Urothelium cell line (cell line): ENCODE results near the gene USH2A.

ENCODE experiments used
- DNase-seq: peaks from one replicate; pipeline ENCODE4 v3.0.0; 2011; ENCODE audit warnings: low spot score, mixed read lengths
- FAIRE-seq: peaks from 2 replicates; lab custom pipeline; 2011; peaks lifted over from hg19 to GRCh38; lab: Jason Lieb, UNC

USH2A gene

DNA sequence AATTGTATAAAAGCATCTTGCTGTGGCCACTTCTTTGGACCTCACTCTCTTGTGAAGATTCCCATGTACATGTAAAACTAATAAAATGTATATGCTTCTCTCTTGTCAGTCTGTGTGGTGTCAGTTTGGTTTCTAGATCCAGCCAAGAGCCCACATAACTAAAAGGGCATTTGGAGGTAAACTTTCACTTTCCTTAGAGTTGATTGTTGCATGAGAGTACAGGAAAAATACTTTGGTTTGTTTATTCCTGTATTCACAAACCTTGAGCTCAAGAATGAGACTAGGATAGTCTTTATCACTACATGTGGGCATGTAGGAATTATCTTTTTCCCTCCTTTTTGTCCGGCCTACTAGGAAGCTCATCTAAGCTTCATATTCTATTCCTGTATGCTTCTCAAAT, 805.3 kb downstream of the USH2A start:
- DNase-seq = no peak
- no peak for FAIRE-seq

DNA sequence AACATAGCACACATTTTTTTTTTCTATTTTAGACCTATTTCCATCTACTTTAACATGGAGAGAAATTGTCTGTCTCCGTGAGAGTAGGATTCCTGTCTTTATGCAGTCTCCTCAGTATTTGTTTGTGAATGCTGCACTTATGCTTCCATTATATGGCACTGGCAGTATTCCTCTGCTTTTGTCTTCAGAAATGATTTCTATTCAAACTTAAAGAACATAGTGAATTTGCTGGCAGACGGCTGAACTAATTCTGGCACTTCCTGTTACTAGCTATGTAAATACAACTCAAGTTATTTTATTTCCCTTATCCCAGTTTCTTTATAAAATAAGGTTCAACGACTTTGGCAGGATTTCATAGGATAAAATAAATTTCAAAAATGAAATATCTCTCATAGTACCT, 810.9 kb downstream of the USH2A start:
- DNase-seq (no peak), FAIRE-seq (no peak)

- FAIRE-seq (no peak), DNase-seq (no peak)
These were observed 814.6 kb downstream of the USH2A start for GRCh38 chr1:215608646-215609045.

DNA sequence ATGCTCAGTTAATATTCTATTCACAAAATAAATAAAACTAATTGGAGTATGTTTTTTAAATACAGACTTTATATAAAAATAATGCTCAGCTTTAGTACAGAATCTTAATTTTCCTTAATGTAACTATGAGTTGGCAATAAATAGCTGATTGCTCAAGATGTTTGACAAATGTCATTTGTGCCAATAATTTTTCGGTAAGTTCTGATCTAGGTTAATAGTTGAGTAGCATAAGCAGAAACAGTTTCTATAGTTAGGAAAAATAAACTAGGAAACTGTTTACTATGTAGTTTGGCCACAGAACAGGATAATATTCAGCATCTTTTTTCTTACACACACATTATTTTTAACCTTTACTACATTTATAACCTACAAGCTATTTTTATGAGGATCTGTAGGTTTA, 815.8 kb downstream of the USH2A start:
- no peak for DNase-seq
- FAIRE-seq = no peak

DNA sequence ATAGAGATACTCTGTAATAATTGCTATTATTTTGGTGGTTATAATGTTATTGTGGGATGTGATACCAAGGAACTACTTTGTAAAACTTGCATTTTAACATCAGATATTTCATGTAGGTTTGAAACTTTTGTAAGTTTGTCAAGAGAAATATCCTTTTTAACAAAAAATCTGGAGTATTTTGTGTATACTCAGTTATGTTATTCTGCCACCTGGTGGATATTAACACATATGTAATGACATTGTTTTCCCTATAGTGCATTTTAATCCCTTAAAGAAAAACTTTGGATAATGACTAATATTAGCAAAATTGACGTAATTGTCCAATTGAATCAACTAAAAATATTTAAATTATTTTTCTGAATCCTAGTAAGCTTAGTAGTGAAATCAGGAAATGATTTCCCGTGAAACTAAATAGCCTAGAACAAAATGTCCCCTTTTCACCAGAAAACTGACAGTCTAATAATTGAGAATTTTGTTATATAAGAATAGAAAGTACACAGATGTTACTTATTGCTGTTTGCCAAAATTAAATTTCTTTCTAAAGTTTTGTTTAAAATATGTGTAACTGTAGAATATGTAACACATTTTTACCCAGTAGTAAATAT, 816.6 kb downstream of the USH2A start:
- DNase-seq (no peak), FAIRE-seq (no peak)

DNA sequence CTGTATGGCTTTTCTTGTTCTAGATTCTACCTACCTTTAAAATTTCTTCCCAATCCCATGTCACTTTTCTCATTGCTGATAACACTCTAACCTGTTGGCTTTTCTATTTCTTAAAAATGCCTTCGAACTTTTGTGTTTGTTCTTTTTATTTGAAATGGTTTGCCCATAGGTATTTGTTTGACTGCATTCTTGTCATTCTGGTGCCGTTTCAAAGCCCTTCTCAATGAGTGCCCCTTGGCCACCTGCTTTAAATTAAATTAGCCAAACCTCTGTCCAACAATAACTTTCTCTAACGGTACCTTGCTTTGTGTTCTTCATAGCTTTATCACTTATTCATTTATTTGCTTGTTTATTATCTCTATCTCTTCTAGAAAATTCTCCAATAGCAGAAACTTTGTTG, 817.2 kb downstream of the USH2A start:
- DNase-seq = no peak
- FAIRE-seq = no peak

DNA sequence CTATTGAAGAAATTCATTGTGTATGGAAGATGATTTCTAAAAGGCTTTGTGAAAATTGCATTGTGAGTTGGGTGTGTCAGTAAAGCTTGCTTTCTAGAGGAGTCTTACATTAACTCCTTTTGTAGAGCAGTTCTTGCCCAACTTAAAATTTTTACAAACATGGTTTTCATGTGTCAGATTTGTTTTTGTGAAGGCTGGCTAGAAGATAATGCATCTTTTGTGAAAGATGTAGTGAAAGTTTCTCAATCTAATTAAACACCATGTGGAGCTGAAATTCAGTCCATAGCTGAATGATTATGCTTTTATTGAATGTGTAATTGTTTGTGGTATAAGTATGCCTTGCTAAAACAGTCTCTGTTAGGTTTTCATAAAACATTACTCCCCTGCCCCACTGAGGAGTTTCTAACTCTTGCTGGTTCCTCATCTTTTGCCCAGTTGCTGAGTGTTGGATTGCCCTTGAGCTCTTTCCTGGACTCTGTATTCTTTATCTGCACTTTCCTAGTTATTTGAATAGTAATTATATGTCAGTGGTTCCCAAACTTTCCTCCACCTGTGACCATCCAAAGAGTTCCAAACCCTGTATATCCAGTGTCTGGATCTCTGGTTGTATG, 818.1 kb downstream of the USH2A start:
- FAIRE-seq (no peak), DNase-seq (no peak)

- DNase-seq = no peak
- no peak for FAIRE-seq
These were observed 819.9 kb downstream of the USH2A start for GRCh38 chr1:215603319-215603718.

DNA sequence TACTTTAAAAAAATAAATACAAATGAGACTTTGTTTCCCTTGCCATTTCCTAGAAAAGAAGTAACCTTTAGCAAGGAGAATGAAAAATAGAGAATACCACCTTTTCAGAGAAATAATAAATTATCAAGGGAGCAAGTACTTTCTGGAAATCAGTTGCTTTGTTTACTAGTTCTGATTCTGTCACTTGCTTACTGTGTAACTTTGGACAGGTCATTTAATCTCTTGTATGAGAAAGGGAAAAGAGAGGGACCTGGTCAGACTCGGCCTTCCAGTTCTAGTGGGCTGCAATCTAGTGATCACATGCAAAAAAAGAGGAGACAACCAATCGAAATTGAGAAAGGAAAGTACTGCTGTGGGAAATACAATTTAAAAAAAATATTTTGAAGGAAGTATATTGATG, 822.0 kb downstream of the USH2A start:
- DNase-seq = no peak
- no peak for FAIRE-seq

- no peak for DNase-seq
- FAIRE-seq = no peak
These were observed 822.4 kb downstream of the USH2A start for GRCh38 chr1:215600867-215601266.

DNA sequence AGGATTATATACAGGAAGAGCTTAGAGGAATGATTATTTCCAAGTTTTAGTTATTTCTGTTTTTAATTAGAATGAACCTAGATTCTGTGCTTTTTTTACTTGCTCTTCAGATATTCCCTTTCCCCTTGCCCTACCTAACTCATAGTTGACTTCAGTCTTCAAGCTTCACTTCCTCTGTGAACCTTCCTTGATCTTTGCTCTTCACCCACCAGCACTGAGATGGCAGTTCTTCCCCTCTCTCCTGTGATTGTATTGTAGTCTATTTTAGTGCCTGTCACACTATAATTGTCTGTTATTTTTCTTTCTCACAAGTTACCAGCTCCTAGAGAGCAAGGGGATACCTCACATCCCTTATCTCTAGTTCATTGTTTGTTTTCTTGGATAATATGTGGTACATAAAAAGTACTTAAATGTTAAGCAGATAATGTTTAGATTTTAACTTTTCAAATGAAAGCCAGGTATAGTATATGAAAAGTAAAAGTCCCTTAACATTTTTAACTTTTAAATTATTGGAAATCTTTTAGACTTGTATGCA, 822.9 kb downstream of the USH2A start:
- DNase-seq (no peak), FAIRE-seq (no peak)

DNA sequence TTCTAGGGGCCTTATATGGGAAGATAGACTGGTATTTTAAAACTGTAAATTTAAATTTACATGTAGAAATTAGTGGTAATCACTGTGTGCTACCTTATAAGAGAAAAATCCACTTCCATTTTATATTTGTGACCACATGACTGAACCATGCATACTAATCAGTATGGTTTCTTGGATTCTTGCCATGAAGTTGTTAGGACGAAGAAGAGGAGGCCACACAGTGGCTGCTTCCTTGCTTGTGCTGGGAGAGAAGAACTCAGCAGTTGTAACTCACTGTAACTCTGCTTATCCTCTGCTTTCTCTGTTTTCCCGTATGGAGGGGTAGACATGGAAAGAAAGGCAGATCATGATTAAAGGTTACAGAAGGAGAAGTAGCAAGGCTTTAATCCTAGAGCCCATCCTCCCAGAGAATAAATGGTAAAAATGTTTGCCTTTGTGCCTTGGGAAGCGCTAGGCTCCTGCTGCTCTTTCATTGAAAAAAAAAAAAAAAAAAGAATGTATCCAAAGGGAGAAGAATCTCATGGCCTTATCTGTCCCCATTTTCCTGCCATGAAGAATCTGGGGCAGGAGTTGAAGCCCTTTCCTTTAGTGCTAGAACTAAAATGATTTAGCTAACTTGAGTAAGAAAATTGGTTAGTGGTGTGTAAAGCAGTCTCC, 823.7 kb downstream of the USH2A start:
- DNase-seq (no peak), FAIRE-seq (no peak)

GRCh38 chr1:215597961-215598360, 825.3 kb downstream of the USH2A start:
- DNase-seq = no peak
- FAIRE-seq = no peak

DNA sequence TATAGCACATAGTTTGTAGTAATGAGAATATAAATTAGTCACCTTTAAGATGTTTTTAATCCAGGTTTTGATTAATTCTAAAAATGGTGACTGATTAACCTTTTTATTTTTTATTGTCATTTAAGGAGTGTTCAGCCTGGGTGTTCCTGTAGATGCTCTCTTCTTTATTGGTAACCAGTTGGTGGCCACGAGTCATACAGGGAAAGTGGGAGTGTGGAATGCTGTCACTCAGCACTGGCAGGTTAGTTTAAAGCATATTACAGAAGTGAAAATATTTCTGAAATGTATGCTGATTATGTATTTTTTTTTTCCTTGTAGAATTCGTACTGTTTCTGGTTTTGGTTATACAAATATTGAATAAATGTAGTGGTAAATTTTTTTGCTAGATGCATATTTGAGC, 828.0 kb downstream of the USH2A start:
- no peak for DNase-seq
- FAIRE-seq = no peak

DNA sequence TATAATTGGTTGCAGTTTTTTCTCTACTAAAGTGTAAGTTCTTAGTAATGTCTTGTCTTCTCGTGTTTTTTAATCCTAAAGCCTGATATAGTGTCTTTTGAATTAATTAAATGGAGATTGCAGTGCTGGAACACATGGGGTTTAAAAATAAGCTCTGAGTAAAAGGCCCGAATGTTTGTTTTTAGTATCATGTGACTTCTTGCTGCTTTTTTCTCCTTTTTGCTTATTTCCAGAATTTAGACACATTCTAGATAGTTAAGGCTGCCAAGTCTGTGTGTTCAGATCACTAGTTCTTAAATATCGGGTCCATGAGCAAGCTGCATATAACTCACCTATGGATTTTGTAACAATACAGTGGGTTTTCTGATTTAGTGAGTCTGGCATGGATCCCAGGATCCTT, 828.6 kb downstream of the USH2A start:
- DNase-seq = no peak
- FAIRE-seq = no peak

- DNase-seq (no peak), FAIRE-seq (no peak)
These were observed 832.3 kb downstream of the USH2A start for GRCh38 chr1:215590779-215591491.

DNA sequence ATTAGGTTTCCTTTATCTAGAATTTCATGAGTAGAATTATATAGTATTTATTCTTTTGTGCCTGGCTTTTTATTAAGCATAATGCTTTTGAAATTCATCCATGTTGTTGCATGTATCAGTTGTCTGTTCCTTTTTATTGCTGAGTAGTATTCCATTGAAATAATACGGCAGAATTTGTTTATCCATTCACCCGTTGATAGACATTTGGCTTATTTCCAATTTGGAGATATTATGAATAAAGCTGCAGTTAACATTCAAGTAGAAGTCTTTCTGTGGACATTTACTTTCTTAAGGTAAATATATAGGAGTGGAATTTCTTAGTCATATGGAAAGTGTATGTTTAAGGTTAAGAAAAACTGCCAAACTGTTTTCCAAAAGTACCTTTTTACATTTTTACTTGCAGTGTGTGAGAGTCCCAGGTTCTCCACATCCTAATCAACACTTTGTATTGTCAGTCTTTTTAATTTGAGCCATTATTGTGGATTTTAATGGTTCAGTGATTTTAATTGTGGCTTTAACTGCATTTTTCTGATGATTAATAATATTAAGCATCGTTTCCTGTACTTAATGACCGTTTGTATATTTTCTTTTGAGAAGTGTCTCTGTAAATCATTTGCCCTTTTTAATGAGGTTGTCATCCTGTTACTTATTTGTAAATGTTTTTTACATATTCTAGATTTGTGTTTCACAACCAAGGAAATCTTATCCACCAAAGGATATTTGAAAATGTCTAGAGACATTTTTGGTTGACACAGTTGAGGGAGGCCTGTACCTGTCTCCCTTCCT, 833.4 kb downstream of the USH2A start:
- DNase-seq (no peak), FAIRE-seq (no peak)

DNA sequence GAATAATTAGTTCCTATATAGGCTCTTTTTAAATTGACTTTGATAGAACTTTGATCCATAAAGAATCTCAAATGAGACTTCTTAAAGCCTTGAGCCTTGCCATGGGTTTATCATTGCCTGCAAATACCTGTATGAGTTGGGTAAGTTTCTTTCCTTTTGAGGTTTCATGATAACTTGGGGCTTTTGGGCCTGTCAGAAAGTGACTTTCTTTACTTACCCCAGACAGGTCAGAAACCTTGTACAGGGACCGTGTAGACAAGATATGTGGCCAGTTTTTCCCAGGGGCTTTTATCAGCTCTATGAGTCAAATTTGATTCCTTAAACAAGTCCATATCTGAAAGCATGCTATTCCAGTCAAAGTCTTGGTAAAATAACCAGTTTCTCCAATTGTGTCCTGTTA, 838.9 kb downstream of the USH2A start:
- DNase-seq (no peak), FAIRE-seq (no peak)

DNA sequence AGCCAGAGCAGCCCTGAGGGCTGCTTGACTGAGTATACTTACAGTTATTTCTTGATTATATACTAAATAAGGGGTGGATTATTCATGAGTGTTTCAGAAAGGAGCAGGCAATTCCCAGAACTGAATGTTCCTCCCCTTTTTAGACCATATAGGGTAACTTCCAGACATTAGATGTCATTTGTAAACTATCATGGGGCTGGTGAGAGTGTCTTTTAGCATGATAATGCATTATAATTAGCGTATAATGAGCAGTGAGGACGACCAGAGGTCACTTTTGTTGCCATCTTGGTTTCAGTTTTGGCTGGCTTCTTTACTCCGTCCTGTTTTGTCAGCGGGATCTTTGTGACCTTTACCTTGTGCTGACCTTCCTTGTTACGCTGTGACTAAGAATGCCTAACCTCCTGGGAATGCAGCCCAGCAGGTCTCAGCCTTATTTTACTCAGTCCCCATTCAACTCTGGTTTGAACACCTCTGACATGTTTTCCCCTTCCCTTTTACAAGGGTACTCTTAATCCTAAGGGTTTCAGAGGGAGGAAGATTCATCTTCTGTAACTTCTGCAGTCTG, 840.0 kb downstream of the USH2A start:
- no peak for FAIRE-seq
- DNase-seq = no peak

DNA sequence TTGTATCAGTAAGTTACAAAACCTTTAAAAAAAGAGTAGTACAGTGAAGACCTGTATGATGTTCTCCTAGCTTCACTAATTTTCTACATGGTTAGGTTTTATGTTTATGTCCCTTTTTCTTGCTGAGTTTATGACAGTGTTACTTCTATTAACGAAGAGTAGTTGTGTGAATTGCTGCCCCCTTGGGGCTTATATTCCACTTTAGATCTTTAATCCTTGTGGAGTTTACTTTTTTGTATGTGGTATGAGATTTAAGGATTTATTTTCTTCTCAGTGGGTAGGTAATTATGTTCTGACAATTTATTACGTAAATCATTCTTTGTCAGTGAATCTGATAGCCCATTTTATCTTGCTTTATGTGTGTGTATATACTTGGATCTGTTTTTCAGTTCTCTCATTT, 841.4 kb downstream of the USH2A start:
- no peak for FAIRE-seq
- no peak for DNase-seq
